HG03558 (cell line): ENCODE measurements around the gene EPS8.

Experiments
- ATAC-seq: cut with Tn5 transposase; IDR thresholded peaks from one replicate; pipeline ENCODE4 v1.9.1; 2021; ENCODE audit warnings: moderate number of reproducible peaks; ENCODE audit not compliant: unreplicated experiment; ENCODE audit errors: extremely low read depth

The EPS8 gene

DNA sequence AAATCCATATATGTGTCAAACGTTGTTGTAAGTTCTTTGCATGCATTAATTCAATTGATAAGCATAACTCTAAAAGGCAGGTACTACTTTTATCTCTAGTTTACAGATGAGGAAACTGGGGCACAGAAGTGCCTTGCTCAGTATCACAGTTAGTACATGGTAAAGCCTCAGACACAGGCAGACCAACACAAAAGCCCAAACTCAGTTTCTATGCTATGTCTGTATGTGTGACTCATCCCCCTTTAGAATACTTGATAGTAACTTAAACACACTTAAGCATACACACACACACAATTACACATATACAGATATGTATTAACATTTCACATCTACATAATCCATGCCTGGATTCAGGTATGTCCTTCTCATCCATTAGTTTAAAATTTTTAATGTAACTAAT, 88.0 kb downstream of the EPS8 start:
- no peak for ATAC-seq

DNA sequence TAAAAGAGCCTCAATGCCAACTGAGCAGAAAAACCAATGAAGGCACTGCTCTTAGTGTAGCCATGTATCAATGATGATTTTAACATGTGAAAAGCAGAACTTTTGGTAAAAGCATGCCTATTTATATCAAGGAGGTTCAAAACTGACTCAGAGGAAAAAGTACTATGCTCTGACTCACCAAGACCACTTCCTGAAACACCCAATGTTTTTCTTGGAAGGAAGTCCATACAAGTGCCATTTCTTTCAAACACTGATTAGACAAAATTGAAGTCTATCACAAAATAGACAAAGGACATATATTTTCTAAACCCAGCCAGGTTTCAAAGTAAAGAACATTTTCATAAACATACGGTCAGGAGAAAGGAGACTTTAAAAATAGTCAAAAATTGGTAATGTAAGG, 88.6 kb downstream of the EPS8 start:
- no peak for ATAC-seq

DNA sequence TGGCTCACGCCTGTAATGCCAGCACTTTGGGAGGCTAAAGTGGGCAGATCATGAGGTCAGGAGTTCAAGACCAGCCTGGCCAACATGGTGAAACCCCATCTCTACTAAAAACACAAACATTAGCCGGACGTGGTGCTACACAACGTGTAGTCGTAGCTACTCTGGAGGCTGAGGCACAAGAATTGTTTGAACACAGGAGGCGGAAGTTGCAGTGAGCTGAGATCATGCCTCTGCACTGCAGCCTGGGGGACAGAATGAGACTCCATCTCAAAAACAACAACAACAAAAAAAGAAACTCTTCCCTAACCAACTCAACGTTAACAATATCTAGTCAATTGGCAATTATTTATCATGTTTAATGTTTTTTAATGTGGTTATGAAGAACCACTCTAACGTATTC, 89.3 kb downstream of the EPS8 start:
- no peak for ATAC-seq

DNA sequence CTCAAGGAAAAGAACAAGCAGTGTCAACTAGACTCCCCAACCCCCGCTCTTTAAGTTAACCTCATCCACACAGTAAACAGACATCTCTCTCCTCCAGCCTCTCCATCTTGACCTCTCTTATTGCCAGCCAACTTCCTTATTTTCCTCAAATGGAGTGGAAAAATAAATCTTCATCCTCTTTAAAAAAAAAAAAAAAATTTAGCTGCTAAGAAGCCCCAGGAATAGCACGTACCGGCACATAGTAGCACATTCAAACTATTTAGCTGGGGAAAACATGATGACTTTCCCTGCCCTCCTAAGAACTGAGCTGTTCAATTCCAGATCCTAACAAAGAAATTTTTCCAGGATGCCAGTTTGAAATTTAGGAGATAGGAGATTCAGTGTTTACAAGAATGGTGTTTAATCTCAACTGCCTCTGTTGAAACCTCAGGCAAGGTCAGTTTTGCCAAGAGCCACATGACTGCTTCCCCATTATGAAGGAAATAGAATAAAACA, 90.8 kb downstream of the EPS8 start:
- ATAC-seq: no peak

DNA sequence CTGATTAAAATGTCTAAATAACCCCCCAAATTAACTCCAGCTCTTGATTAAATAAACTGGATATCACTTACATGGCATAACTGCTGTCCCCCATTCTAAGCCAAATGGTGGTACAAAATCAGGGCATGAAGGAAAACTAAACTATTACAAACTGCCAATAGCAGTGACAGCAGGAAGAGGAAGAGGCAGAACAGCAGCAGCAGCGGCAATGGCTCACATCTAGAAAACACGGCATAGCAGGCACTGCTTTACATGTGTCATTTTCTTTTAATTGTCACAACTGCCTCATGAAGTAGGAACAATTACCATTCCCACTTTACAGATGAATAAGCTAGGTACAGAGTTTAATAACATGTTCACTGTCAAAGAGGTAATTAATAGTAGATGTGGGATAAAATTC, 92.0 kb downstream of the EPS8 start:
- no peak for ATAC-seq

DNA sequence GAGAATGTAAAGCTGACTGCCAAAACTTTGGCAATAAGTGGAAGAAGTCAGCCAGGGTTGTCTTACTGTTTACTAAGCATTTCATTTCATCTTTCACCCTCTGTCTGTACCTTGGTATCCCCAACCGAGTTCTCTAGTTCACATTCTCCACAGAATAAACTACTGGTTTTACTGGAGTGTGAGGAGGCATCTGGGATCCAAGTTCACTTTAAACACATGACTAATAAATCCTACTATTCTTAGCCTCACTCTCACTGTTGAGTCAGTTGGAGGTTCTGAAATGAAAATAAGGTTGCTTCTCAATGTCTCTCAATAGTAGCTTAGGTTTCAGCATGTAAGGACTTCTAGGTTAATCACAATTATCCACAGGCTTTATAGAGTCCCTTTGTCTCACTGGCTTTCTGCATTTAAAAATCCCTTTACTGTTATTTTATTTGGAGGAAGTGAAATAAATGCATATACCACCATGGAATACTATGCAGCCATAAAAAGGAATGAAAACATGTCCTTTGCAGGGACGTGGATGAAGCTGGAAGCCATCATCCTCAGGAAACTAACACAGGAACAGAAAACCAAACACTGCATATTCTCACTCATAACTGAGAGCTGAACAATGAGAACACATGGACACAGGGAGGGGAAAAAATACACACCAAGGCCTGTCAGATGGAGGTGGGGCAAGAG, 95.8 kb downstream of the EPS8 start:
- ATAC-seq: no peak

DNA sequence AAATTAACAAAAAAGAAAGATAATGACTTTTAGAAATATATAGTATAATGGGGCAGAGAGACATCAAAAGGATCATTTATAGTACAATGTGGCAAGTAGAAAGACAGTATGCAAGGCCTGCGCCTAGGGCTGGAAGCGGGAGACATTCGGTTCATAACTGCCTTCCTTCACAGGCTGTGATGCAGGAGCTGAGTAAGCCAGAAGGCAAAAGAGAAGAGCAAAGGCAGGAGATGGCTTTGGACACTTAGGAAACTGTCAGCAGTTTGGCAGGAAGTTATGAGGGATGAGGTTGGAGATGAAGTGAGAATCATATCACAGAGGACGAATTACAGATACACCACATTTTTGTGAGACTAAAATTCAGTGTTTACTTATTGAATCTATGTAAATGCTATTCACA, 97.8 kb downstream of the EPS8 start:
- ATAC-seq: no peak

DNA sequence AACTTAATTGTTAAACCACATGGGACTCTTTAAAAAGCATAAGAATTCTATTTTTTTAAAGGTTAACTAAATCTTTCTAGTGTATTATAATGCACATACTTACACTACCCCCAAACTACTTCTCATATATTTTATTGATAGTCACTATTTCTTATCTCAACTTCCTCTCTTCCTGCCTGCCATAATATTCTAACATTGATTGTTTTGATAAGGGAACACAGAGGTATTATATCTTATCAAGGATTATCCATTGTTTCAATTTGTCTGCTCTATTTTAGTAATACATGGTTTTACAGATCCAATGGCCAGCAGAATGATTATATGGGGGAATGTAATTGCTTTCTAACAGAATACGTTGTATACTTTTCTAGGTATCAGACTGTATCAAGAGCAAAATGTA, 98.9 kb downstream of the EPS8 start:
- no peak for ATAC-seq

DNA sequence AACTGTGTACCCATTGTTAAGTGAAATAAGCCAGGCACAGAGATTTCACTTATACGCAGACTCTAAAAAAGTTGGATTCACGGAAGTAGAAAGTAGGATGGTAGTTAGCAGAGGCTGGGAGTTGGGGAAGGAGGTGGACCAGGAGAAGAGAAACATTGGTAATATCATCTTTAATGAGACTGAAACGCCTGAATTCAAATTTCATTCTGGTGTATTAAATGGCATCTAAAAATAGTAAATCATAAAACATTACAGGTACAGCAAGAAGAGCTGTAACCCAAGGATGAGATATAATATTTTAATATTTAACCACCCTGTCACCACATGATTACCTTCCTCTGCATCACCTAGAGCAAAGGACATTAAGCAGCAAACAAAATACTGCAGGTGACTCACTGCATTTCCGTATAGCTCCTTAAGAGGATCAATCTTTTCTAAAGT, 99.4 kb downstream of the EPS8 start:
- no peak for ATAC-seq

DNA sequence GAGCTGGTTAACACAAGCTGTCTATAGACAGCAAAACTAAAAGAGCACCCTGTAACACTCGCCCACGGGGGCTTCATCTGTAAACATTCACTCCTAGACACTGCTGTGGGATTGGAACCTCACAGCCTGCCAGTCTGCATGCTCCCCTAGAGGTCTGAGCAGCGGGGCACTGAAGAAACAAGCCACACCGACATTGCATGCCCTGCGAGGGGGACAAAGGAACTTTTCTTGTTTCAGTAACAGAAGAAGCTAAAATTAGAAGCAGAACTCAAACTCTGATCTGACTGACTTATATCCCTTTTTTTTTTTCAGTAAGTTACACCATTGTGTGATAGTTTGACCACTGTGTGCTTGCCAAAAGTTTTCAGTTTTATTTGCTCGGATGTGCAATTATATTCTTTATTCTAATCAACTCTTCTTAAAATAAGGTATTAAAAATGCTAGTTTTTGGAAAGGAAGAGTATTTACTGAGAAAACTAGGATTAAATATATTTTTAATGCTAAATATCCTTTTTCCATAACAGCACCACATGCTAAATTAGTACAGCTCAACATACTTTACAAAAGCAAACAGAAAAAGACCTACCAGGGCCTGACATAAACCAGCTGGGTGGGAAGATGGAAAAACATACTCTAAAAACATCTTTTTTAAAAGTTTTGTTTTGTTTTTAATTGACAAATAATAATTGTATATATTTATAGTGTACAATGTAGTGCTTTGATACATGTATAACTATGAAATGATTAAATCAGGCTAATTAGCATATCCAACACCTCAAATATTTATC, 100.2 kb downstream of the EPS8 start:
- no peak for ATAC-seq

DNA sequence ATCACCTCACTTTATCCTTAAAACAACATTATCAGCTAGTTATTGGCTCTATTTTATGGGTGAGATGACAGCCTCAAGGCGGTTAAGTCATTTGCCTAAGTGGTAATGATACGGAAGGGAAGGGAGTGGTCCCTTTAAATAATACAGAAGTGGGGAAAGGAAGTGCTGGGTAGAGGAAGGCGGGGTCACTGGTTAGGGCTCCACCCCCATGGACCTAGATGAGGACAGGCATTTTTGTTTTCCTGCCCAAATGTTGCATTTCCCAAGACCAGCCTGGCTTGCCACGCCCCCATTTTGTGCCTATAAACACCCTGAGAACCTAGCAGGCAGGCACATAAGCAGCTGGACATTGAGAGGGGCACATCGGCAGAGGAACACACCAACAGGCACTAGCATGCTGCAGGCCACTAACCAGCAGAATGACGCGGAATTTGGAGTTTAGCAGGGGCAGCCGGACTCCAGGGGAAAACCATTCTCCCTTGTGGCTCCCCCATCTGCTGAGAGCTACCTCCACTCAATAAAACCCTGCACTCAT, 100.9 kb downstream of the EPS8 start:
- ATAC-seq: no peak

DNA sequence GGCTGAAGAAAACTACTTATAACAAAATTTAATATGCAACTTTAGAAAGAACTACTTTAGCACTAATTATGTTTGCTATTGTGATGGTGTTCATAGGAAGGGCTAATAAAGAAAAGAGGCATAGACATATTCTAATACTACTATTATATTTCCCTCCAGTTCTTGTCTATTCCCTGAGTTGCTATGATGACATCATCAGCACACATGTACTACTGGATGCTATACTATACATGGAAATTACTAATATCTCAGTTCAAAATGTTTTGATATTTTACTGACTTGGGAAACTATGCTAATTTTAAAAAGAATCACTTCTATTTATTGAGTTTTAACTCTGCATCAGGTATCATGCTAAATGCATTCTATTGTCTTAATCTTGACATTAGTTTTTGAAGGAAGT, 101.6 kb downstream of the EPS8 start:
- ATAC-seq: no peak

DNA sequence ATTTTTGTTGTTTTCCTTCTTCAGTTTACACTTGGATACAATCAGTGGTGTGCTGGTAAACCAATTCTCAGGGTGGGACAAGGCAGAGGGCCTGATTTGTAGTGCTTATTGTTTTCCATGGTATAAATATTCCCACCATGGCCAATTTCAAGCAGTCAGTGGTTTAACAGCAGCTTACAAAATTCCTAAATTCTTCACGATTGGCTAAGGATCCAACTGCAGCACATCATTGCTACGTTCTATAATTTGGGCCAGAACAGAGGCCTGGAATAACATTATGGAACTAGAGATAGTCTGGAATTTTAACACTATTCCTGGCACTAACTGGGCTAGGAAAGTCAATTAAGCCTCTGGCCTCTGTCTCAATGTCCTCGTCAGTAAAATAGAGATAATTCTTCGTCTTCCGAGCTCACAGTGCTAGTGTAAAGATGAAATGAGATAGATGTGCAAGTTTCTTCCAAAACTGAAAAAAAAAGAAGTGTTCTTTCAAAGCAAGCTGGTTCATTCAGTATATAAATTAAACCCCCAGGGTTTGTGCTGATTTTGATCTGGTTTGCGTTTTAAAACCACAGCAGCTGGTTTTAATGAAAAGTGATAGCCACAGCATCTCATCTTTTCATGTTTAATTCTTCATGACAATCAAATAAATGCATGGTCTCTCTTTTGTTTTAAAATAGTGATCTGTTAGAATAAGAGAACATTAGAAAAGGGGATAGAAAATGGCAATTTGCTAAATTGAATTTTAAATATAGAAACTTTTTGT, 104.1 kb downstream of the EPS8 start:
- no peak for ATAC-seq

DNA sequence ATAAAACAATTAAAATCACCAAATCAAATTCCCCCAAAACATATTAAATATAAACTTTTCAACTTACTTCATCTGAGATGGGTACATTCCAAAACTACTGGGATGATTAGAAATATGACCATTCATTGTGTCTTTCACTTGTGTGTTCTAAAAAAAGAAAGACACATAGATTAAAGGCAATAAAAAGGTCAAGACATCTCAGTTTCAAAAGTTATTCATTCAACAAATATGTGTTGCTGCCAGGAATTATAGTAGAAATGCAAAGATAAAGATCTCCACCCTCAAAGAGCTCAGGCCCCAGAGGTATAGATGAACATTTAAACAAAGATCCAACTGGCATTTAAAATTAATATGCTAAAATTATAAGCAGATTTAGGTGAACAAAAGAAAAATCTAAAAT, 106.4 kb downstream of the EPS8 start:
- no peak for ATAC-seq

DNA sequence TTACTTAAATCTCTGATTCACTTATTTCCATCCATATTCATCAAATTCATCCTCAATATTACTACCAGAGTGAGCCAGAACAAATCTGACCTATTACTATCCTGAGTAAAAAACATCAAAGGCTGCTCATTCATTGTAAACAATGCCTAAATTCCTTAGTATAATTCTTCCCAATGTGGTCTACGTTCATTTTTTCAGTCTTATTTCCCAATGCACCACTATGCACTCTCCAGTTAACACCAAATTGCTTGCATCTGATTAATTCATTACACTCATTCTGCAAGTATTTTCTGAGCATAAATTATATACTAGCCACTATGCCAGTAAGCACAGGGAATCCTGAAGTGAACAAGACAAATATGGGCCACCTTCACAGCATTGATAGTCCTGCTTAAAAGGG, 110.0 kb downstream of the EPS8 start:
- ATAC-seq: no peak

DNA sequence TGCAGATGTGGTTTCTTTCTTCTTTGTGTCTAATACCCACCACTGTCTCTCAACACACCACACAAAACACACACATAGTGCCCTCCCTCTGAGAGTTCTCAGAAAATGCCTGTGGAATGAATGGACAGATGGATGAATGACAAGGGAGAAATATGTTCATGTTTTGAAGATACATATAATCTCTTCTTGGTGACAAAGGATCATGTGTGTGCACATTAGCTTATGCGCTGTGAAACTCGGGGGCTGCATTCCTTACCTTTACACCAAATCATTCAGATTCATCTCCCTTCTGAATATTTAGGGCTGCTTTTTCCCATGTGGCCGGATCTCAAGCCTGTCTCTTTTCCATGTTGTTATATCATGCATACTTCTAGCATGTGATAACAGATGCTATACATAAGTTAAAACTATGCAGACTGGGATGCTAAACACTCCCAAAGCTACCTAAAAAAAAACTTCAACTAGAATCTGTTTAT, 111.4 kb downstream of the EPS8 start:
- no peak for ATAC-seq

DNA sequence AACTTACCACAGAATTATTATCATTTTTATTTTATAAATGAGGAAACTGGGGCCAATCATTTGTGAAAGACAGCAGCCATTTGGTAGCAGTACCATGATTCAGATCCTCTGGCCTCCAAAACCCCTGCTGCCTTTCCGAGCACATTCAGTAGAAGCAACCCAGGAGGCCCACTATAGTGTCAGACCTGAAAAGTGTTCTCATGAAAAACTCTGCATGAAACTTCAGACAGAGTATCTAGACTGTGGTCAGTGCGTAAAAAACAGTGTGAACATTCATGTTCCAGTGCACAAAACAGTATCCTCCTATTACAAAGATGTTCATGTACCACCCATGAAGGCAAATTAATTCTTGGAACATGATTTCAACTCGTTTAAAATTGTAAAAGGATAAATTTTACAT, 112.0 kb downstream of the EPS8 start:
- ATAC-seq: no peak

DNA sequence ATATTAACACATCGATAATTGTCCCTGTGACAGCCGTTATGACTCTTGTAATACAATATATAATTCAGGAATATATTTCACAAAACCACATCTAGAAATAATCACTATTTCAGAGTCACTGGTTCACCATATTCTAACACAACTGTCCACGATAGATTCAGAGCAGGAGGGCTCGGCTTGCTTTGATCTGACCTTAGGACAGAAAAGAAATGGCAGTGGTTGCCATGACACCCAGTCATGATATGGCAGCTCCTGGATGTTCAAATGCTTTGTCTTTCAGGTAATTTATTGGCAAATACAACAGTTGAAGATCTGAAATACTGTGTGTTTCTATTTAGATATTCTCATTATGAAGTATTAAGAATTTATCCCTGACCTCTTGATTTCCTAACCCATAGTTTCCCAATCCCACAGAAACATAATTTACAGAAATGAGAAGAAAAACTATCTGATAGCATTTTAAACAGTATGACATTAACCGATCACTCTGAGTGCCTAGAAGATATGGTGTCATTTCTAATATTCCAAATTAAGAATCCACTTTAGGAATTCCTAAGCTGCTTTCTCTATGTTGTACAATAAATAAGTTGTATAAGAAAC, 116.4 kb downstream of the EPS8 start:
- no peak for ATAC-seq

DNA sequence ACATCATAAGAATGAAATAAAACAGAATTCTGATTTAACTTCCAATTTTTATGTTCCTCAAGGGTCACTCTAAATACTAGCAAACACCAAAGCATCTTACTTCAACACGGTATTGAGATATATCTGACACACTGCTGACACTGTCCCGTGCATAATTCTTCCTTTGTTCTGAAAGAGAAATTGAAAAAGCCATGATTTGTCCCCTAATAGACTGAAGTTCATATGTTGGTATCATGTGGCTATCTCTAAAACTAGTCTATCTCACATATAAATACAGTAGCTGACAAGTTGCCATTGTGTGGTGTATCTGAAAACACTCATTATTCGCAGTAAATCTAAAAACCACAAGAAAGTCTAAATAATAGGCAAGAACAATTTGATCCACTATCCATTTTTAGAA, 118.4 kb downstream of the EPS8 start:
- no peak for ATAC-seq

DNA sequence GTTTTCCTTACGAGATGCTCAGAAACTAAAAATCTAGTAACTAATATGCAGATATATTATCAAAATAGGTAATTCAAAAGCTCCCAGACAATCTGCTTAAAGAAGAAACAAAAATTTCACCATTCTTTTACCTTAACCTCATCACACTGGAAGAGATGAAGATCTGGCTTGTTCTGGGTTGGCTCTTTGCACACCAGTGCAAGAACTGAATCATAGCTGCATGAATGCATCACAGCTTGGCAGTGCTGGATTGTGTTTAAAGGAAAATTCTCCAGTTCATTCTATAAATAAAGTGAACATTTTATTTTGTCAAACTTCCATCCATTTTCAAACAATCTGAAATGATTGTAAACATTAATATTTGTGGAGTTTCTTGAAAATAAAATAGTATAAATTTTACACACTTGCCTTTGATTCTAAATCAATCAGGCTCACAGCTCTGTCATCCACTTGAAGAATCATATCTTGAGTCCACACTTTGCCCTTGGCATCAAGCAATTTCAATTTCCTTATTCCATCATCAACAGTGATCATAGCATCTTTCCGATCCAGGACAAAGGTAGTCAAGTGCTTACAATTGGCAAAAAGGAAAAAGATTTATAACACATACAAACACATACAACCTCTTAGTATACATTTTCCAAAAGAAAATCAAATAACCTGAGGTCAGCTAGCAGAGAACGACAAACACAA, 119.8 kb downstream of the EPS8 start:
- no peak for ATAC-seq
